GM18505 (cell line): ENCODE data around the gene BNIP3.

ENCODE experiments used
- ATAC-seq: cut with Tn5 transposase; IDR thresholded peaks from one replicate; pipeline ENCODE4 v1.9.1; 2021; ENCODE audit not compliant: unreplicated experiment
- POLR2A ChIP-seq: IDR thresholded peaks from 4 replicates; pipeline ENCODE4 v1.6.1; 2011; ENCODE audit warnings: borderline replicate concordance; ENCODE audit not compliant: insufficient read depth, insufficient read length; ENCODE audit errors: extremely low read depth

Gene BNIP3

DNA sequence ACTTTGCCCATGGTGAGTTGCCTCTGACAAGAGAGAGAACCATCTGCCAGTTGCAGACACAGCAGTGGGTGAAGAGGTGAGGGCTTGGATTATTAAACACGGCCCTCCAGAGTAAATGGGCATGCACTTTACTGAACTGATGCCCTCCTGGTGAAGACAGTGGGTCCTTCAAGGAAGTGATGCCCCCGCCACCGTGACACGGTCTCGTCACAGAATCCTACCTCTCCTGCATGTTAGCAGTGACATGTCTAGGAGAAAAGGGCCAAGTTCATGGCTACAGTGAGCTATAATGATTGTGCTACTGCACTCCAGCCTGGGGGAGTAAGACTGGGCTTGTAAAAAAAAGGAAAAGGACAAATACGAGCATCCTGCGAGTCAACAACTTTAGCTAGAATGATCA is 2.4 kb downstream of the BNIP3 start:
- no peak for ATAC-seq
- no peak for TF ChIP-seq POLR2A

DNA sequence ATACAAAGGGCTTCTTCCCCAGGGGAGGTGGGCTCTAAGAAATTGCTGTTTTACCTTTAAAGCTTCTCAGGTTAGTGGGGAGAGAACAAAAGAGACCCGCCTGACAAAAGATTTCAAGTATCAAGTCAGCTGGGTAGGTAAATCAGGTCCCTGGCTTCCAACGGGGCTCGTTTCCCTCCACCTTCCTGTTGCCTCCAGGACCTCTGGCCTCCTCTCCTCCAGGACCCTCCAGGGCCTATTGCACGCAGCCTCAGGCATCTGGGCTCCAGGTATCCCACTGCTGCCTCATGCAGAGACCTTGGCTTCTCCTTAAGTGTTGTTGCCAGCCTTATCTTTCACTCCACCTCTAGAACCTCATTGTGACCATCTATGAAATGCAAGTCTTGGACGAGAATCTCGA is 2.9 kb downstream of the BNIP3 start:
- no peak for ATAC-seq
- no peak for TF ChIP-seq POLR2A

DNA sequence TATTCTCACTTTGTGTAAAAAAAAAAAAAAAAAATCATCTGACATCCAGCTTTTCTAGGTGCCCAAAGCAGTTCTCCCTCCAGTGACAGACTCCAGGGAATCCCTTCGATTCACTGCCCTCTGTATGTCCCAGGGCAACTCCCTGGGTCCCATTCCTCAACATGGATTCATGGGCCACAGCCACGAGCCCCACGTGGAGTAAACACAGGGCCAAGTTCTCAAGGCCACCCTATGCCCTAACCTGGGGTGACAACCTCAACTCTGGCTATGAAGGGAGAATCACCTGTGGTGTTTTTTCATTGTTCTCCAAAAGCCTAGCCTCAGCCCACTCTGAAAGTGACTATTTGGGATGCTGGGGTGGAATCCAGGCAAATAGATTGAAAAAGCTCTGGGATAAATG is 3.4 kb downstream of the BNIP3 start:
- no peak for TF ChIP-seq POLR2A
- no peak for ATAC-seq

DNA sequence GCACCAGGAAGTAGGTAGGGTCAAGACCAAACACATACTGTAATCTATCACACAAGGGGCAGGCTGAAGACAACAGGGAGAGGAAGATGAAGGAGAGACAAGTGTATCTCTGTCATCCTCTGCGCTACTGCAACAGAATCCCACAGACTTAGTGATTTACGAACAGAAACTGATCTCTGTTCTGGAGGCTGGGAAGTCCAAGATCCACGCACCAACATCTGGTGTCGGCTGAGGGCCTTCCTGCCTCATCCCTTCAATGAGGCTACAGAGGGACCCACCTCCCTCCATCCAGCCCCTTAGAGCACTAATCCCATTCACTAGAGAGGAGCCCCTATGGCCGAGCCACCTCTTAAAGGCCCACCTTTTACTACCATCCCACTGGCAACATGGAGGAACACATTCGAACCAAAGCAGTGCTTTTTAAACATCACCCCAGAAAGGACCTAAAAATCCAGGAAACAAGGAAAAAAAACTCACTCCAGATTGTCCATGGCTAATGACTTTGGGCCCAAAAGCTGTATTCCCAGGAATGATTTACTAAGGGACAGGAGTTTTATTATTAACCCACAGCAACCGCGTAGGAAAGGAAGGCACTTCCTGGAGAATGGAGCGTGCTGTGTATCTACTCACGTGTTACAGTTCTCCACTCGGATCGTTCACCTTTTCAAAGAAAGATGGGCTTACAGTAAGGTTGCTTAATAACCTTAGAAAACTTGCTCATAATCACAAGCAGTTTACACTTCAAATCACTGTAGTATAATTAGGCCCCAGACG is 4.2 kb downstream of the BNIP3 start:
- ATAC-seq: no peak
- no peak for TF ChIP-seq POLR2A

DNA sequence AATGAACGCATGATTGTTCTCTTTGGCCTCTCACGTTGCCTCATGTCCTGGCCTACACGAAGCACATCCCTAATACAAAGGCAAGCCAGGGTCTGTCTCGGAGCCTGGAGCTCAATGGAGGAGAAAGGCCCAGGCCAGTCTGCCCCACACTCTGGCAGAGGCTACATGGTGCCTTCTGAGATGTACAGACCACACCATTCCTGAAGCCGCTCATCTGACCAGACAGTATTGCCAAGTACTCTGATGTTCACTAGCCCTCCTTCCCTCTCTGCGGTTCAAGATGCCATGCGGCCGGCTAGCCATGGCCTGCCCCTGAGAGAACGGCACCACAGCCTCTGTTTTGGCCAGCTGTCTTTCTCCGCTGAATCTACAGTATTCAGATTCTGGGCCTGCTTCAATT is 5.9 kb downstream of the BNIP3 start:
- ATAC-seq: no peak
- no peak for TF ChIP-seq POLR2A

DNA sequence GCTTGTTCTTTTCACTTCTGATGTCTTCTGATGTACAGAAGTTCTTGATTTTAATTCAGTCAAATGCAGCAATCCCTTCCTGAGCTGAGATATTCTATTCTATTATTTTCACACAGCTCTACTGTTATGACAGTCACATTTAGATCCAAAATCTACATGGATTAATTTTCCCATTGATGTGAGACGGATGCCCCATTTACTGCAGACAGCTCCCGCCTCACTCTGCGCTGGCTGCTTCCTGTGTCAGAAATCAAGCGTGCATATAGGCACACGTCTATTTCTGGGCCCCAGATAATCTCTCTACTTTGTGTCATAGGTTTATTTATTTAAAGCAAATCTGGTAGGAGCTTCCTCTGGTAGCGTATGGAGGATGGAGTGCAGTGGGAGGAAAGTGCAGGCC is 6.7 kb downstream of the BNIP3 start:
- no peak for TF ChIP-seq POLR2A

DNA sequence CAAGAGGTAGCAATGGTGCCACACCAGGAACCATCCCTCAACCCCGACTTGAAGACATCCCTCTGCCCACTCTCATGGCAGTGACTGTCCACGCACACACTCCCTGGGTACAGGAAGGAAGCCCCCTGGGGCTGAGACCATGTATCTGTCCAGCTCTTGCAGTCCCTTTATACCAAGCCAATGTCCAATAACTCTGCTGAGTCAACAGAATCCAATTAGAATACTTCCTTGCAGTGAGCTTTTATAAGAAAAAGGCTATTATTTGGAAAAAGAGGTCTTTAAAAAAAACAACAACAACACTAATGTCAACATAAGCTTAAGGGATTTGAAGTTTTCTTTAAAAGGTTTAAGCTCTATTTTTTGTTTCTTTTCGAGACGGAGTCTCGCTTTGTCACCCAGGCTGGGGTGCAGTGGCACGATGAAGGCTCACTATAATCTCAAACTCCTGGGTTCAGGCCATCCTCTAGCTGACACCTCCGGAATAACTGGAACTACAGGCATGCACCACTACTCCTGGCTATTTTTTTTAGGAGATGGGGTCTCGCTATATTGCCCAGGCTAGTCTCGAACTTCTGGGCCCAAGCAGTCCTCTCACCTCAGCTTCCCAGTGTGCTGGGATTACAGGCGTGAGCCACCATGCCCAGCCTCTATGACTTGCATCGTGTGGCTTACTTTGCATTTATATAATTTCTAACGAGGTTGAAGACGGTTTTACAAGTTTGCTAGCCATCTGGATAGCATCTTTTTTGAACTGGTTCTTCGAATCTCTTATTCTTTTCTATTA is 7.5 kb downstream of the BNIP3 start:
- ATAC-seq: no peak
- TF ChIP-seq POLR2A: no peak

More for the DNA sequence above, 6.7 kb downstream of the BNIP3 start:
- ATAC-seq: no peak

DNA sequence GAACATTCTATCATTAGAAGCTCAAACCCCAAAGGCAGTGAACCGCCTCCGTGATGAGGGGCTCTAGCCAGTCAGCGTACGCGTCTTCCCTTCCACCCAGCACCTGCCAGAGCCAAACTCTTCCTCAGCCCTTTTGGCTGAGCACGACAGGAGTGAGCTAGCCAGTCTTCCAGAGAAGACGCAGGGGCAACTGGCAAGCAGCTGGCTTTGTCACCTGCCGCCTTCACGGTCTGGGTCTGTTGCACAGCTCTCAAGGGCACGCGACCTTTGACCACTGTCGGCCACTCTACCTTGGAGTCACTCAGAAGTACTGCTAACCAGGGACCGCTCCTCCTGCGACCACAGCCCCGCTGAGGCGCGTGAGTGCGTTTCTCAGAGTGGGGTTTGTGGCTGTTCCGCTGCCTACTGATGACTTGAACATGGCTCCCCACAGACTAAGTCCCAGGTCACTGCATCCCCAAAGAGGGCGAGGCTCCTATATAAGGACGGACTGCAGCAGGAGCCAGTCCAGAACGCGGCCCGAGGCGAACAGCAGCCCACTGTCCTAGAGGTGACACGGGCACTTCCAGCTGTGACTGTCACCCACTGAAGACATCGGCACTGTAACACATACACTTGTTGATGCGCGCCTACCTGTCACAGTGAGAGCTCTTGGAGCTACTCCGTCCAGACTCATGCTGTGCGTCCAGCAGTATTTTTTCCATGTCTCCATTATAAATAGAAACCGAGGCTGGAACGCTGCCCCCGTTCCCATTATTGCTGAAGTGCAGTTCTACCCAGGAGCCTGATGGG is 8.4 kb downstream of the BNIP3 start:
- no peak for TF ChIP-seq POLR2A
- ATAC-seq: no peak

GRCh38 chr10:131972474-131973071 is 9.2 kb downstream of the BNIP3 start:
- no peak for ATAC-seq
- no peak for TF ChIP-seq POLR2A

GRCh38 chr10:131971591-131971990 is 10.1 kb downstream of the BNIP3 start:
- no peak for TF ChIP-seq POLR2A
- ATAC-seq: no peak

DNA sequence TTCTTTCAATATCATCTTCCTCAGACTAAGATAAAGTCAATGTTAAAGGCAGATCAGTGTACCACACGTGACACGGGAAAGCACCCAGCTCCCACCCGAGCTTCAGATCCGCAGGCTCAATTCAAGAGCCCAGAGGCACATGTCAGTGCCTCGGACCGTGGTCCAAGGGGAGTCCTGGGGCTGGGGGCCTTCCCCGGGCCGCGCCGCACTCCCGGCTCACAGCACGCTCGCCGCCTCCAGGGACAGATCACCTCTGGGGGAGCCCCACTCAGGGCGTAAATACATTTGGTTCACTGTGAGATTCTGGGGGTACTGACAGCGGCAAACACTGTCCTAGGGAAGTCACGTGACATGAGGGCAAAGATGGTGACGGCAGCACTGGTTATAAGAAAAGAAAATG is 10.8 kb downstream of the BNIP3 start:
- ATAC-seq: no peak
- TF ChIP-seq POLR2A: no peak

- no peak for ATAC-seq
- TF ChIP-seq POLR2A: no peak
These were observed 12.8 kb downstream of the BNIP3 start for GRCh38 chr10:131968949-131969348.

DNA sequence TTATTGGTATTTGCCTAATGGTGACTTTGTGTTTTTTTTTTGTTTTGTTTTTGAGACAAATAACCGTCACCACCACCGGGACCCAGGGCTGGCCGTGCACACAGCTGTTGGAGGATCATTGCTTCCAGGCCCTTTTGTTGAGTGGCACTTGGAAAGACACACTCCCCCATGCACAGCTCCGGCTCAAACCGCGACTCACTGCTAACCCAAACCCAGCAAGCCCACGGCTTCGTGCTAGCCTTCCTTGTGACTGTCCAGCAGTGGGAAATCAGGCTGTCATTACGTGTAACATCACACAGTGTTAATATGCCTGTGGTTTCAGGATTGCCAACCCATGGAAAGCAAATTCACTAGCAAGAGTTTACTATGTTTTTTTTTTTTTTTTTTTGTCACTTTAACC is 17.4 kb downstream of the BNIP3 start:
- TF ChIP-seq POLR2A: no peak
- no peak for ATAC-seq

DNA sequence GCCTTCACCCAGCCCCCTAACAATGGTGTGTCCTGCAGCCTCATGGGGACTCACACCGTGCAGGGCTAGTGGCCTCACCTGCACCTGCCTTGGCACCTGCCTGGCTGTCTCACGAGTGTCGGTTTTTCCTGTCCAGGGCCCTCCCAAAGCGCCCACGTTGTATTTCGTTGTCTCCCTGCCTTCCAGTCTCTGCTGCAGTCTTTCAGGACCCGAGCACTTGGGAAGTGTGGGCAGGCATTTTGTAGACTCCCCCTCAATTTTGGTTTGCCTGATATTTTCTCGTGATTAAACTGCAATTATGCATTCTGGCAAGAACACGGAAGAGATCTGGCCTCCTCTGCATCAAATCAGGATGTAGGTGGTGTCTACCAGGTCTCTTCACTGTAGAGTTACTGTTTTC is 17.9 kb downstream of the BNIP3 start:
- TF ChIP-seq POLR2A: no peak
- no peak for ATAC-seq

GRCh38 chr10:131963350-131963749 is 18.4 kb downstream of the BNIP3 start:
- no peak for ATAC-seq
- no peak for TF ChIP-seq POLR2A
